Activated B cell treated with CpG ODN at 0.5 μM for 24 hours (primary cell): Measurements from ENCODE around the gene TMEM9B. TPM values are rescaled to one million over a fixed set of nuclear protein-coding genes. Genes with fewer than 3 reads are reported as not detected.
"Not testable (repeated sequence)": the region's sequence is repeated elsewhere in the genome, so short reads cannot be mapped to it uniquely, and the experiment has no call there.

Experiments
- ATAC-seq: fragments of 200-7000 bp; cut with Tn5 transposase; one replicate; pipeline ENCODE4 v1.10.0; 2021; ENCODE audit warnings: low read depth, mild to moderate bottlenecking, moderate library complexity
- CTCF ChIA-PET: fragments of 350-600 bp; sonication (Branson Sonifier 250); formaldehyde crosslinking; loops from one replicate; lab custom pipeline; 2021; ENCODE audit warnings: antibody characterized with exemption; lab: Charles Lee
- POLR2A ChIA-PET: fragments of 350-600 bp; sonication (Branson Sonifier 250); formaldehyde crosslinking; loops from one replicate; lab custom pipeline; 2021; ENCODE audit warnings: antibody characterized with exemption; lab: Charles Lee
- DNase-seq: peaks from one replicate; pipeline ENCODE4 v3.0.0; 2022
- H3K27ac Mint-ChIP-seq: one replicate; pipeline ENCODE4 v1.8.0; 2020; ENCODE audit warnings: mixed read lengths
- H3K27me3 Mint-ChIP-seq: one replicate; pipeline ENCODE4 v1.8.0; 2021; ENCODE audit warnings: mixed read lengths
- H3K36me3 Mint-ChIP-seq: one replicate; pipeline ENCODE4 v1.8.0; 2021; ENCODE audit warnings: low read depth, mixed read lengths
- H3K4me1 Mint-ChIP-seq: one replicate; pipeline ENCODE4 v1.8.0; 2021; ENCODE audit warnings: mixed read lengths
- H3K4me3 Mint-ChIP-seq: one replicate; pipeline ENCODE4 v1.8.0; 2020; ENCODE audit warnings: mild to moderate bottlenecking, mixed read lengths
- H3K9me3 Mint-ChIP-seq: one replicate; pipeline ENCODE4 v1.8.0; 2020; ENCODE audit warnings: mixed read lengths
- CTCF ChIP-seq: fragments of 200-600 bp; IDR thresholded peaks from one replicate; pipeline ENCODE4 v1.8.0; 2022; ENCODE audit warnings: antibody characterized with exemption, mild to moderate bottlenecking
- intact Hi-C: fragments of 100-400 bp; cut with micrococcal nuclease; formaldehyde crosslinking; loops from one replicate; pipeline ENCODE4 v1.15.1; 2024
- total RNA-seq: library from RNA; stranded (reverse); gene quantifications from 2 replicates; pipeline ENCODE4 v1.2.3, GENCODE V29; 2022

TMEM9B gene
- total RNA-seq, 1 donor from 2014 or later, result 29.6 TPM

GRCh38 chr11:8947230-8947943 lies 16.9 kb downstream of the TMEM9B start:
- H3K4me1 Mint-ChIP-seq, result no peaks in the 10 kb centered on the region
- TF ChIP-seq CTCF, result no peak
- H3K9me3 Mint-ChIP-seq, result no peaks in the 10 kb centered on the region
- peaks cover 51% of the 10 kb centered on the region for H3K36me3 Mint-ChIP-seq
- intact Hi-C loops, result no loop called here
- ATAC-seq (no peak), DNase-seq (no peak)
- H3K27me3 Mint-ChIP-seq, result no peaks in the 10 kb centered on the region
- POLR2A ChIA-PET, result no interaction called here
- no peak overlapping the region for H3K4me3 Mint-ChIP-seq
- H3K27ac Mint-ChIP-seq, result no peak overlapping the region
- CTCF ChIA-PET, result no interaction called here

GRCh38 chr11:8942518-8943066 lies 21.6 kb downstream of the TMEM9B start, which contains the start of gene ASCL3:
Gene ASCL3, minus strand, starts transcription at chr11:8943016. Its CDS starts 4,855 bp downstream, at chr11:8938161.
- no peaks in the 10 kb centered on the region for H3K4me1 Mint-ChIP-seq
- ATAC-seq (no peak), DNase-seq (no peak)
- no peak for TF ChIP-seq CTCF
- H3K27me3 Mint-ChIP-seq, result peaks cover 12% of the 10 kb centered on the region
- intact Hi-C loops, result no loop called here
- H3K9me3 Mint-ChIP-seq, result no peaks in the 10 kb centered on the region
- H3K27ac Mint-ChIP-seq, result no peak within 1 kb of the TSS
- ChIA-PET CTCF (no interaction called here), POLR2A (no interaction called here)
- no peak within 1 kb of the TSS for H3K4me3 Mint-ChIP-seq
- H3K36me3 Mint-ChIP-seq, result peaks cover 10% of the 10 kb centered on the region

DNA sequence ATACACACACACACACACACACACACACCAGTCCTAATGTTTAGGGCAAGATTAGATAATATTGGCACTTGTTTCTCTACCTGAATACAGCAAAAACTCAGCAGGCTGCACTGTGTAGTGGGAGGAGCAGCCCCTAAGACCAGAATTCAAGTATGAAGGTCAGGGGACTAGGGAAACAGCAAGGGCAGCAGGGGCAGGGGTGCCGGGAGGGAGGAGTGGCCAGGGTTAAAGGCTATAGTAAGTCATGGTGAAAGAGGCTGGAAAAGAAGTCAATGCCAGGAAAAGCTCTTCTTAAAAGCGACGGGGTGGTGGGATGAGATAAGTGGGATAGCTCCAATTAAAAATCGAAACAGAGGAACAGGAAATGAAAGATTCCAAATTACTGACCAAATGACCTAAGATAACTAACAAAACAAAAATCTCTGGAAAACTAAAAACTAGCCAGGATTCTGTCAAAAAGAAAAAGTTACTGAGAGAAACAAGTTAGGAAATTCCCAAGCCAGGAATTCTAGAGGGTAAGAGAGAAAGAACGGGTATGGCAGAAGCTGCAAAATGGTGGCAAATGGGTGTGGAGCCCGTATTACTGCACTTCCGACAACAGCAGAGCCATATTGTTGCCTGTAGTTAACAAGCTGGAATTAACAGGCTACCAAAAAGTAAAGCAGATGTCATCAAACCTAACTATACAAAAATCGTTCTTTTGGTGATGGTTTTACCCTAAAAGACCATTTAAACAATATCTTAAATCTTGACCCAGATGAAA lies 22.7 kb downstream of the TMEM9B start:
- ChIA-PET CTCF (no interaction called here), POLR2A (no interaction called here)
- intact Hi-C loops, result no loop called here
- no peak for ATAC-seq
- Mint-ChIP-seq H3K36me3 (peaks cover 2% of the 10 kb centered on the region), H3K27ac (no peak overlapping the region), H3K27me3 (peaks cover 12% of the 10 kb centered on the region), H3K4me3 (no peak overlapping the region), H3K4me1 (peaks cover 4% of the 10 kb centered on the region), H3K9me3 (no peaks in the 10 kb centered on the region)
- no peak for TF ChIP-seq CTCF
- no peak for DNase-seq

GRCh38 chr11:8937659-8938058 lies 26.6 kb downstream of the TMEM9B start:
- Mint-ChIP-seq H3K27me3 (peaks cover 12% of the 10 kb centered on the region), H3K4me1 (peaks cover 4% of the 10 kb centered on the region), H3K4me3 (no peak overlapping the region), H3K9me3 (no peaks in the 10 kb centered on the region), H3K27ac (no peak overlapping the region), H3K36me3 (no peaks in the 10 kb centered on the region)
- no peak for DNase-seq
- TF ChIP-seq CTCF, result no peak
- no peak for ATAC-seq
- ChIA-PET POLR2A (no interaction called here), CTCF (no interaction called here)
- intact Hi-C loops, result no loop called here

GRCh38 chr11:8937159-8937558 lies 27.1 kb downstream of the TMEM9B start:
- Mint-ChIP-seq H3K27ac (no peak overlapping the region), H3K4me3 (no peak overlapping the region), H3K4me1 (peaks cover 4% of the 10 kb centered on the region), H3K9me3 (no peaks in the 10 kb centered on the region), H3K36me3 (no peaks in the 10 kb centered on the region), H3K27me3 (peaks cover 12% of the 10 kb centered on the region)
- no peak for TF ChIP-seq CTCF
- ChIA-PET CTCF (no interaction called here), POLR2A (no interaction called here)
- DNase-seq, result no peak
- ATAC-seq, result no peak
- intact Hi-C loops, result no loop called here

DNA sequence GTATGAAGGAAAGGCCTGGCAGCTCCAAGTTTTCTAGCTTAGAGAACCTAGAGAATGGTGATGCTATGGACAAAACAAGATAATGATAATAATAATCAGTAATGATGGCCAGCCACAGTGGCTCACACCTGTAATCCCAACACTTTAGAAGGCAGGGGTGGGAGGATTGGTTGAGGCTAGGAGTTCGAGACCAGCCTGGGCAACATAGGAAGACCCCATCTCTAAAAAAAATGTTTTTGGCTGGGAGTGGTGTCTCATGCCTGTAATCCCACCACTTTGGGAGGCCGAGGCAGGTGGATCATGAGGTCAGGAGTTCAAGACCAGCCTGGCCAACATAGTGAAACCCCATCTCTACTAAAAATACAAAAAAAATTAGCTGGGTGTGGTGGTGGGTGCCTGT lies 28.5 kb downstream of the TMEM9B start:
- ATAC-seq, H3K36me3 Mint-ChIP-seq, CTCF ChIA-PET, intact Hi-C loops, H3K27ac Mint-ChIP-seq, H3K27me3 Mint-ChIP-seq, DNase-seq, H3K4me3 Mint-ChIP-seq, H3K9me3 Mint-ChIP-seq, H3K4me1 Mint-ChIP-seq, POLR2A ChIA-PET: not testable (repeated sequence)
